HG03108 (cell line): ENCODE measurements around the gene GTPBP1.

Experiments used
- ATAC-seq: cut with Tn5 transposase; IDR thresholded peaks from one replicate; pipeline ENCODE4 v1.9.1; 2021; ENCODE audit warnings: moderate library complexity; ENCODE audit not compliant: unreplicated experiment

Gene GTPBP1

GRCh38 chr22:38724926-38725571 is 19.3 kb downstream of the GTPBP1 start:
- ATAC-seq, result no peak

GRCh38 chr22:38725900-38726655 is 20.3 kb downstream of the GTPBP1 start:
- no peak for ATAC-seq

GRCh38 chr22:38727123-38727522 is 21.4 kb downstream of the GTPBP1 start:
- no peak for ATAC-seq

GRCh38 chr22:38727530-38728451 is 22.0 kb downstream of the GTPBP1 start:
- ATAC-seq, result no peak

GRCh38 chr22:38728871-38729796 is 23.4 kb downstream of the GTPBP1 start:
- ATAC-seq, result no peak

GRCh38 chr22:38729946-38730345 is 24.2 kb downstream of the GTPBP1 start:
- ATAC-seq, result no peak

GRCh38 chr22:38730411-38730871 is 24.7 kb downstream of the GTPBP1 start:
- ATAC-seq, result no peak

- no peak for ATAC-seq
These were observed 26.0 kb downstream of the GTPBP1 start for GRCh38 chr22:38731703-38732161.

GRCh38 chr22:38732251-38732815 is 26.6 kb downstream of the GTPBP1 start:
- ATAC-seq, result no peak

- no peak for ATAC-seq
These were observed 27.6 kb downstream of the GTPBP1 start for GRCh38 chr22:38733329-38733723.

- no peak for ATAC-seq
These were observed 28.1 kb downstream of the GTPBP1 start for GRCh38 chr22:38733724-38734381.

GRCh38 chr22:38734421-38735100 is 28.8 kb downstream of the GTPBP1 start:
- ATAC-seq, result no peak

- no peak for ATAC-seq
These were observed 29.4 kb downstream of the GTPBP1 start for GRCh38 chr22:38735126-38735464.

- ATAC-seq, result no peak
These were observed 29.9 kb downstream of the GTPBP1 start for GRCh38 chr22:38735465-38736256.

- no peak for ATAC-seq
These were observed 30.5 kb downstream of the GTPBP1 start for GRCh38 chr22:38736257-38736570.

- ATAC-seq, result no peak
These were observed 31.7 kb downstream of the GTPBP1 start for GRCh38 chr22:38737302-38738060.

GRCh38 chr22:38738475-38739070 is 32.8 kb downstream of the GTPBP1 start:
- no peak for ATAC-seq
